Choroid plexus epithelial cell (primary cell): ENCODE data around the gene RAC3.

Source experiments
- DNase-seq: peaks from one replicate; pipeline ENCODE4 v3.0.0-alpha.2; 2010; ENCODE audit warnings: low read depth
- H3K4me3 ChIP-seq: 2 replicates; pipeline ENCODE4 v1.5.1; 2011; ENCODE audit warnings: low read depth, mild to moderate bottlenecking, control low read depth, low read length, moderate library complexity
- TF ChIP-seq, protein P1 (sequence below): conservative IDR thresholded peaks from 2 replicates; pipeline ENCODE4 v1.5.1; 2011; ENCODE audit warnings: low read depth, mild to moderate bottlenecking, control low read depth, inconsistent platforms, low read length, moderate library complexity

RAC3 gene

DNA sequence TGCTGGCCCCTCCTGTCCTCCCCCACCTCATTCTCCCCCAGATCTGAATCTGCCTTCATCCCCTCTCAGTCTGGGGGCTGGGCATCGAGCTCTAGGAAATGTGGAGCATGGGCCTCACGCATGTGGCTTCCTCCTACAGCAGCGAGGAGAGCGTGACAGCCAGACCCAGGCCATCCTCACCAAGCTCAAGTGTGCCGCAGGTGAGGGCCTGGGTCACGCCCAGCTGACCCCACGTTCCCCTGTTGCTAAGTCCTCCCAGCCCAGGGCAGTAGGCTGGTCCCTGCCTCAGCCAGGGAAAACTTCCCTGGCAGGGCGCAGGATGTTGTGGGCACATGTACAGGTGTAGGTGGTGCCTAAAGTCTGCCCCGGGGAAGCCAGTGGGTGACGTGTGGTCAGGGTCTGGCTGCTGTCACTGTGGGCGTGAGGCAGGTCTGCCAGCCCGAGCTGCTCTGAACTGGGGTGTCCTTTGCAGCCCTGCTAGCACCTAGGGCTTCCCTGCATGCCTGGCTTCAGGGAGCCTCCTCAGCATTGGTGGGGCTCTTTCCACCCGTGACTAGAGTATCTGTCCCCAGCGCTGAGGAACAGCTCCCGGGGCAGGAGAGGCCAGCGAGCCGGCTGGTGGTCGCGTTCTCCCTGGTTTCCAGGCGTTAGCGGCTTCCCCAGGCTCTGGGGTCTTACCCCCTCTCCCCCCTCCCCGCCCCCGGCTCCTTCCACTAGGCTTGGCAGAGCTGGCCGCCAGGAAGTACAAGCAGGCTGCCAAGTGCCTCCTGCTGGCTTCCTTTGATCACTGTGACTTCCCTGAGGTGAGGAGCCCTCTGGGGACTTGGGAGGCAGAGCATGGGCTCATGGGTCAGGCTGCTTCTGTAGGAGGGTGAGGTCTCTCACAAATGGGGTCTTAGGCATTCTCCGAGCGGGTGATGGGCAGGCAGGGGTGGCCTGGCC, 23.8 kb downstream of the RAC3 start:
- TF ChIP-seq, protein P1, sequence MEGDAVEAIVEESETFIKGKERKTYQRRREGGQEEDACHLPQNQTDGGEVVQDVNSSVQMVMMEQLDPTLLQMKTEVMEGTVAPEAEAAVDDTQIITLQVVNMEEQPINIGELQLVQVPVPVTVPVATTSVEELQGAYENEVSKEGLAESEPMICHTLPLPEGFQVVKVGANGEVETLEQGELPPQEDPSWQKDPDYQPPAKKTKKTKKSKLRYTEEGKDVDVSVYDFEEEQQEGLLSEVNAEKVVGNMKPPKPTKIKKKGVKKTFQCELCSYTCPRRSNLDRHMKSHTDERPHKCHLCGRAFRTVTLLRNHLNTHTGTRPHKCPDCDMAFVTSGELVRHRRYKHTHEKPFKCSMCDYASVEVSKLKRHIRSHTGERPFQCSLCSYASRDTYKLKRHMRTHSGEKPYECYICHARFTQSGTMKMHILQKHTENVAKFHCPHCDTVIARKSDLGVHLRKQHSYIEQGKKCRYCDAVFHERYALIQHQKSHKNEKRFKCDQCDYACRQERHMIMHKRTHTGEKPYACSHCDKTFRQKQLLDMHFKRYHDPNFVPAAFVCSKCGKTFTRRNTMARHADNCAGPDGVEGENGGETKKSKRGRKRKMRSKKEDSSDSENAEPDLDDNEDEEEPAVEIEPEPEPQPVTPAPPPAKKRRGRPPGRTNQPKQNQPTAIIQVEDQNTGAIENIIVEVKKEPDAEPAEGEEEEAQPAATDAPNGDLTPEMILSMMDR, result no peak

DNA sequence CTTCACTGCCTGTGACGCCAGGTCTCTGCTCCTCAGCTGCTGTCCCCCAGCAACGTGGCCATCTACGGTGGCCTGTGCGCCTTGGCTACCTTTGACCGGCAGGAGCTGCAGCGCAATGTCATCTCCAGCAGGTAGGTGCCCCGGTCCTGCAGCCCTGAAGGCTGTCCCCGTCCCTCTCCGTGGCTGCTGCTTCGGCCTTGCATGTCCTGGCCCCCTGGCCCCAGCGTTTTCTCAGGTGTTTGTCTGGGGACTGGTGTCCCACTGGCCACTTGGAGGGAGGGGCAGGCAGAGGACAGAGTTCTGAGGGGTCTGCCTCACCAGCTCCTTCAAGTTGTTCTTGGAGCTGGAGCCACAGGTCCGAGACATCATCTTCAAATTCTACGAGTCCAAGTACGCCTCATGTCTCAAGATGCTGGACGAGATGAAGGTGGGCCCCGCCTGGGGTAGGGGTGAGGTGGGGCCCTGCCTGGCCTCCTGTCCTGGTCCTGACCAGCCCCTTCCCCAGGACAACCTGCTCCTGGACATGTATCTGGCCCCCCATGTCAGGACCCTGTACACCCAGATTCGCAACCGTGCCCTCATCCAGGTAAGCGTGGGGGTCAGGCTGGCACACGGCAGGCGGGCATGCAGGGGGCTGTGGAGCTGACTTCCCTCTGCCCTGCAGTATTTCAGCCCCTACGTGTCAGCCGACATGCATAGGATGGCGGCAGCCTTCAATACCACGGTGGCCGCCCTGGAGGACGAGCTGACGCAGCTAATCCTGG, 24.7 kb downstream of the RAC3 start:
- H3K4me3 ChIP-seq, result no peak overlapping the region
- DNase-seq, result no peak

More for the DNA sequence above, 23.8 kb downstream of the RAC3 start:
- H3K4me3 ChIP-seq, result no peak overlapping the region
- no peak for DNase-seq

DNA sequence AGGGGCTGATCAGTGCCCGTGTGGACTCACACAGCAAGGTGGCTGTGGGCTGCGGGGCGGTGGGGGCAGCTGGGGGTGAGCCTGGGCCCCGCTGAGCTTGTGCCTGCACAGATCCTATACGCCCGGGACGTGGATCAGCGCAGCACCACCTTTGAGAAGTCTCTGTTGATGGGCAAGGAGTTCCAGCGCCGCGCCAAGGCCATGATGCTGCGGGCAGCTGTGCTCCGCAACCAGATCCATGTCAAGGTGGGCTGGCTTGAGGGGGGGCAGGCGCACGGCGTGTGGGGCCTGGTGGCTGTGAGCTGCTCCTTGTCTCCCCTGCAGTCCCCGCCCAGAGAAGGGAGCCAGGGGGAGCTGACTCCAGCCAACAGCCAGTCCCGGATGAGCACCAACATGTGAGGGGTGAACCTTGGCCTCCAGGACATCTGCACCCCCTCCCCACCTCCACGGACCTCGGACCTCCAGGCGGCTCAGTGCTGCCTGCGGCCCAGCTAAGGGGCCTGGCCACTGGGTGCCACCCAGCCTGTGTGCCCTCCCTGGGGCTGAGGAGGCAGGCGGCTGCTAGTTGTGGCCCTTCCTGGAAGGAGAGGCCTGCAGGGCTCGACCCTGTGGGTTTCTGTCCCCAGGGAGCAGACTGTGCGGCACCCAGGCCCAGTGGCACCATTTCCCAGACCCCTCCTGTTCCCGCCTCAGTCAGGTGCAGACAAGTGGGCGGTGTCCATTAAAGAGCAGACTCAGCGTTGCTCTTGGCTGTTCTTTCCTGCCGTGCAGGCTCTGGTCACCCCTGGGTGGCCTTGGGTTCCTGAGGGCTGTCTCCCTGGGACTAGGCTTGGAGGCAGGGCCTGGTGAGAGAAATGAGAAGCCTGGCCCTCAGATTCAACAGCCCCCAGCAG, 25.5 kb downstream of the RAC3 start:
- H3K4me3 ChIP-seq, result no peak overlapping the region
- DNase-seq, result no peak
- TF ChIP-seq, protein P1, result no peak

More for the DNA sequence above, 24.7 kb downstream of the RAC3 start:
- TF ChIP-seq, protein P1, result no peak

DNA sequence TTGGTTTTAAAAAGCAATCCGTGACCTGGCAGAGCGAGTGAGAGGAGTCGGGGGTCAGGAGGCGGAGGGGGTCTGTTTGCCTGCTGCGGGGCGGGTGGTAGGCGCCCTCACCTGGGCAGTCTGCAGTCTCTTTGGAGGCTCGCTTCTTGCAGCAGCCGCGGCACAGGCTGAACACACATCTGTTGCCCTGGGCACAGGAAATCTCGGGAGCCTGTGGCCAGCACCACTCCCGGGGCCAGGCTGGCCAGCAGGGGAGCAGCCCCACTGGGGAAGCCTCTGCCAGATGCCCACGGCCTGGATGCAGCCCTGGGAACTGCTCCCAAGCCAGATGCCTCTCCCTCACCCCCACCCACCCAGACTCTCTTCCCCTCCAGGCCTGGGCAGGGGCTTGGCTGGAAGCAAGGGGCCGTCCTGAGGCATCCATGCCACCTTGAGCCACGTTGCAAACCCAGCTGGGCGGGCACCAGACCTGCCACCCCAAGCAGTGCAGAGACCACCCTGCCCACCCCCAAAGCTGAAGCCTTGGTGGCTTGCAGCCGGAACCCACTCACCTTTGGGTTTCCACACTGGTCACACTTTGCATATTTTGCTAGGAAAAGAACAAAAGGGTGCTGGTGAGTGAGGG, 26.9 kb downstream of the RAC3 start:
- TF ChIP-seq, protein P1, result no peak
- no peak overlapping the region for H3K4me3 ChIP-seq
- no peak for DNase-seq

DNA sequence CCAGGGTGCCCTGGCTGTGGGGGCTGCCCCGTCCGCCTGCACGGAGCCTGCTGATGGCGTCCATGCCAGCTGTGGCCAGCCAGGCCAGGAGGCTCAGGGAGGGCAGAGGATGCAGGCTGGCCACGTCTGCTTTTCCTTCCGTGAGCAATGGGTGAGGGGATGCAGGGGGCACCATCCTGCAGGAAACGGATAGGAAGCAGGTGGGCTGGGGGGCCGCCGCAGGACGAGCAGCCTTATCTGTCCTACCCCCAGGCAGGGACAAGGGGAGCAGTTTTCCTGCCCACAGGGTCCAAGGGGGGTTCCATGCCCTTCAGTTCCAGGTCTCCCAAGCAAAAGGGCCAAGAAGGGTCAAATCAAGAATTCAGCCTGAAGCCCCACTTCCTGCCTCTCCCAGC, 27.4 kb downstream of the RAC3 start:
- H3K4me3 ChIP-seq, result no peak overlapping the region
- no peak for DNase-seq
- TF ChIP-seq, protein P1, result no peak
